Measurements from ENCODE around the gene ACAP2.
A peak's percentile ranks its signal among the peaks of the same experiment; 100 is the strongest.
"Not testable (repeated sequence)": the region's sequence is repeated elsewhere in the genome, so short reads cannot be mapped to it uniquely, and the experiment has no call there.

ACAP2 gene

DNA sequence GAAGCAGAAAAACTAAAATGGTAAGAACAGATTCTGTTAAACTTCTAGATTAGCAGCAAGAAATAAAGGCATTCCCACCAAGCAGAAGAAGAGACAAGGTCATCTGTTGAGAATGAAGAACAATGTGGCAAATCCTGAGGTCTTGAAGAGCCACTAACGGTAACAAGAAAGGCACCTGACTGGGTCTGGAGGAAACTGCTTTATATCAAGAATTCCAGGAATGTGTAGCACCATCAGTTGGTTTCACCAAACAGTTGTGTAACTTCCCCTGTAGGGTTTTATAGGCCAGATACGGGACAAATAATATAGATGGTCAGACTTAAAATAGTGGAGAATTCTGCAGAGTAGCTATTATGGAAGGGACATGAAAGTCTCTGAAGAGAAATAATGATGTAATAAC, 57.3 kb downstream of the ACAP2 start:
- DNase-seq (ENCODE audit: low read depth) = no peak

DNA sequence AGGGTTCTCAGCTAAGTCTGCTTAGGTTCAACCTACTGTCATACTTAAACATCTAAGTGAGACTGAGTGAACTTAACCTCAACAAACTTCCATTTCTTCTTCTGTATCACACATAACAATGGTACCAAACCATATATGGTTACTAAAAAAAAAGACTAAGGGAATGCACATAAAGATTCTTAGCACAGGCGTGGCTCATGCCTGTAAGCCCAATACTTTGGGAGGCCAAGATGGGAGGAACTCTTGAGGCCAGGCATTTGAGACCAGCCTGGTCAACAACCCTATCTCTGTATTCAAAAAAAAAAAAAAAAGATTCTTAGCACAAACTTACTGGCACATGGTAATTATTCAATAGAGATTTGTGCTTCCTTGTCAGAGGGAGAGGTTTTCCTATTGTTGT, 57.9 kb downstream of the ACAP2 start:
- DNase-seq (ENCODE audit: low read depth) = no peak

DNA sequence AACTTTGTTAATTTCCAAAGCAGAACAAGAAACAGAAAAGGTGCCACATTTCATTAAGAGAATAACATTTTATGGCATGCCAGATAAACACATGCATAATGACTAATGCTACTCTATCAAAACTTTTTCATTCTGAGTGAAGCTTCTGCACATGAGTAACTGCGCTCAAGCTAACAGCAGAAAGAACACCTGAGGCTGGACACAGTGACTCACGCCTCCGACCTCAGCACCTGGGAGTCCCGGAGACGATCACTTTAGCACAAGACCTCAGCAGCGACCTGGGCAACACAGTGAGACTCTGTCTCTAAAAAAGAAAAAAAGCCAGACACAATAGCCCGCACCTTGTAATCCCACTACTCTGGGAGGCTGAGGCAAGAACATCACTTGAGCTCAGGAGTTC, 70.6 kb downstream of the ACAP2 start:
- DNase-seq (ENCODE audit: low read depth) = no peak

DNA sequence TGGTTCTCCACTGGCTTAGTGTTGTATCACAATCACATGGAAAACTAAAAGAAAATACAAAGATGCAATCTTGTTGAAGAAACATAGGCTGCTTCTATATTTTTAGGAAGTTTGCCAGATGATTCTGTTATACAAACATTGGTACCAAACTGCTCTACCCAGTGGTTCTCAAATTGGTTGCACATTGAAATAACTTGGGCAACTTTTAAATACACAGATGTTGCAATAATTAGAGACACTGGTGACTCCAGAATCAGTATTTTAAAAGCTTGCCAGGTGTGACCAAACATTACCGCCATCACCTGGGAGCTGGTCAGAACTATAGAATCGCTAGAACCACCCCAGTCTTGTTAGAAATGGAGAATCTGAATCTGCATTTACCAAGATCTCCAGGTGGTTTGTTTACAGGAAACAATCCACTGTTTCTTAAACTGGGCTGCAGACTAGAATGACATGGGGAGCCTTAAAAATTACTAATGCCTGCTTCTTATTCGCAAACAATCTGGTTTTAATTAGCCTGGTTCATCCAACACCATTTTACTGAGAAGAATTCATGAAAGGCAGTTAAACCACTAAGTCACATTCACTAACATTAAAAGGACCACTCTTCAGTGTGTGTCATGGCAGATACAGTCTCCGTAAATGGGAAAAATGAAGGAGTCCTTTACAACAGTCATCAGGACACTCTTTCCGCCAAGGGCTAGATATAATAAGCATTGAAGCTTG, 76.5 kb downstream of the ACAP2 start:
- no peak for DNase-seq (ENCODE audit: low read depth)

DNA sequence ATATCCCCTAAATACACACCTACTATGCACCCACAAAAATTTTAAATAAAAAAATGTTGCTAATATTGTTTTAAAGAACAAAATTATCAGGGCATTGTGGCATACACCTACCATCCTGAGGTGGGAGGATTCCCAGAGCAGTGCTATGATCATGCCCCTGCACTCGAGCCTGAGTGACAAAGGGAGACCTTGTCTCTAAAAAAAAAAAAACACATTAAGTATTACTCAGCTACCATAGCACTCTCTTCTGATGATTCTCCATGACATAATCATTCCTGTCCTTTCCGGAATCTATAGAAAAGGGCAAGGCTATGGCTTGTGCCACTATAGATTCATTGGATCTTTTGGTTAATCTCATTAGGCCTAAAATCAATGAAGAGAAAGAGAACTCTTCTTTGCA, 77.4 kb downstream of the ACAP2 start:
- no peak for DNase-seq (ENCODE audit: low read depth)

DNA sequence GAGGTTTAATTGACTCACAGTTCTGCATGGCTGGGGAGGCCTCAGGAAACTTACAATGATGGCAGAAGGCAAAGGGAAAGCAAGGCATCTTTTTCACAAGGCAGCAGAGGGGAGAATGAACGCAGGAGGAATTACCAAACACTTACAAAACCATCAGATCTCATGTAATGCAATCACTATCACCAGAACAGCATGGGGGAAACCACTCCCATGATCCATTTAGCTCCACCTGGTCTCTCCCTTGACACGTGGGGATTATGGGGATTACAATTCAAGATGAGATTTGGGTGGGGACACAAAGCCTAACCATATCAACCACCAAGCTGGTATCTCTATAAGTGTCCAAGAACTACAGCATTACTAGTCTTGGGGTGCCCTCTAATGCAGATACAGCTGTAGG, 85.0 kb downstream of the ACAP2 start:
- DNase-seq (ENCODE audit: low read depth) = not testable (repeated sequence)

DNA sequence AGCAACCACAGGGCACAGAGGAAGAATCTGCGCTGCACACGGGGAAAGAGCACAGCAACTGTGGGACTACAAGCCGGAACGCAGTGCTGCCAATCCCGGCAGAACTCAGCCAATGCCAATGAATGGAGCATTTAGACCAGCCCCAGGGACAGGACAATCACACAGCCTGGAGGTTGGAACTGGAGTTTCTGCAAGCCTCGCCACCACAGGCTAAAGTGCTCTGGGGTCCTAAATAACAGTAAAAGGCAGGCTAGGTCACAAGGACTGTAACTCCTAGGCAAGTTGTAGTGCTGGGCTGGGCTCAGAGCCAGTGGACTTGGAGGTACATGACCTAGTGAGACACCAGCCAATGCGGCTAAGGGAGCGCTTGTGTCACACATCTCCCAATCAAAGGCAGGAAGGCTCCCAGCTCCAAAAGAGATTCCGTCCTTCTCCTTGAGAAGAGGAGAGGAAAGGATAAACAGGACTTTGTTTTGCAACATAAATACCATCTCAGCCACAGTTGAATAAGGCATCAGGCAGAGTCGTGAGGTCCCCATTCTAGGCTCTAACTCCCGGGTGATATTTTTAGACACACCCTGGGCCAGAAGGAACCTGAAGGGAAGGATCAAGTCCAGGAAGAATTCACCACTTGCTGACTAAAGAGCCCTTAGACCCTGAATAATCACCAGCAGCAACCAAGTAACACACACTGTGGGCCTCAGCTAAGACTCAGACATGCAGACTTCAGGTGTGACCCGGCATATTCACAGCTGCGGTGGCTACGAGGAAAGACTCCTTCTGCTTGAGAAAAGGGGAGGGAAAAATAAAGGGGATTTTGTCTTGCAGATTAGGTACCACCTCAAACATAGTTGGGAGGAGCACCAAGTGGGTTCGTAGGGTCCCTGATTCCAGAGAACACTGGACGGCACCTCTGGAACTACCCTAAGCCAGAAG, 86.4 kb downstream of the ACAP2 start:
- DNase-seq (ENCODE audit: low read depth) = no peak

DNA sequence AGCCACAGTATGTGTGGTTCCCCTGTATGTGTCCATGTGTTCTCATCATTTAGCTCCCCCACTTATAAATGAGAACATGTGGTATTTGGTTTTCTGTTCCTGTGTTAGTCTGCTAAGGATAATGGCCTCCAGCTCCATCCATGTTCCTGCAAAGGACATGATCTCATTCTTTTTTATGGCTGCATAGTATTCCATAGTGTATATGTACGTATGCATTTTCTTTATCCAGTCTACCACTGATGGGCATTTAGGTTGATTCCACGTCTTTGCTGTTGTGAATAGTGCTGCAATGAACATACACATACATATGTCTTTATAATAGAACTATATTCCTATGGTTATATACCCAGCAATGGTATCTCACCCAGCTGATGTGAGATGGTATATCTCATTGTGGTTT, 88.8 kb downstream of the ACAP2 start:
- not testable (repeated sequence) for DNase-seq (ENCODE audit: low read depth)

DNA sequence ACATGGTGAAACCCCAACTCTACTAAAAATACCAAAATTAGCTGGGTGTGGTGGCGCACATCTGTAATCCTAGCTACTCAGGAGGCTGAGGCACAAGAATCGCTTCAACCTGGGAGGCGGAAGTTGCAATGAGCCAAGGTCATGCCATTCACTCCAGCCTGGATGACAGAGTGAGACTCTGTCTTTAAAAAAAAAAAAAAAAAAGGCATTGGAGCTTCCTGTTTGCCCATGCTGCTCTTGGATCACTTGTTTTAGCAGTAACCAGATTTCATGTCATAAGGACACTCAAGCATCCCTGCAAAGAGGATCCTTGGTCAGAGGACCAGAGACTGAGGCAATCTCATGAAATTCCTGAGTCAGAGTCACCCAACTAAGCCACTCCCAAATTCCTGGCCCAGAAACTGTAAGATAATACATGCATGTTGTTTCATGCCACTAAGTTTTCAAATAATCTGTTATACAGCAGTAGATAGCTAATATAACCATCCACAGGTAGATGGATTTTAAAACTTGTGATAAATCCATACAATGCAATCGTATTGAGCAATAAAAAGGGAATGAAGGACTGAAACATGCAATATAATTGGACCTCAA, 89.8 kb downstream of the ACAP2 start:
- peak; percentile 87 for DNase-seq (ENCODE audit: low read depth)

DNA sequence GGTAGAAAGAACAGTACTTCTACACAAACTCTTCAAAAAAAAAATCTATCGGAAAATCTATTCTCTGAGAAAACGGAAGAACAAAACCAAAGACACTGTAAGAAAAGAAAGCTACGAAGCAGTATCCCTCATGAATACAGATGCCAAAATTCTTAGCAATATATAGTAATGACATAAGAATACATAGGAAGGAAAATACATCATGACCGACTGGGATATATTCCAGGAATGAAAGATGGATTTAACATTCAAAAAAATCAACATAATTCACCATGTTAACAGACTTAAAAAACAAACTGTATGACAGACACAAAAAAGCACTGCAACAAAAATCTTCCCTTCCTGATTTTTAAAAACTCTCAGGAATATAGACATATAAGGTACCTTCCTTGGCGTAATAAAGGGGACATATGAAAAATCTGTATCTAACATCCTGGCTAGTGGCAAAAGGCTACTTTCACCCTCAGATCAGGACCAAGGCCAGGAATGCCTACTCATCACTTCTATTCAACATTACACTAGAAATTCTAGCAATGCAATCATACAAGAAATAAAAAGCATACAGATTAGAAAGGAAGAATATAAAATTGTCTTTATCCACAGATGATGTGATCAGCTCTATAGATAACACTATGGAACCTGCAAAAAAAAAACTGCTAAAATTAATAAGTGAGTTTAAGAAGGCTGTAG, 94.2 kb downstream of the ACAP2 start:
- DNase-seq (ENCODE audit: low read depth) = no peak

DNA sequence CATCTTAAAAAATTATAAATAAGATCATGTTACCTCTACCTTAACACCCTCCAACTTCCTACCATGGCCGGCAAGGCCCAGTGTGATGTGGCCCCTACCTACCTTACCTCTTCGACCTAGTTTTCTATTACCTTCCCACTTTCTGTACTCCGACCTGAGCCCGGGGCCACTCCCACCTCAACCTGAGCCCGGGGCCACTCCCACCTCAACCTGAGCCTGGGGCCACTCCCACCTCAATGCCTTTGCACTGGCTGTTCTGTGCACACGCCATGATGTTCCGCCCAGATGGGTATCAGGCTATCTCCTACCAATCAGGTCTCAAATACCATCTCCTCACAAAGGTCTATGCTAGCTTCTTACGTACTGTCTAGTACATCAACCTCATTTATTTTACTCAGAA, 105.1 kb downstream of the ACAP2 start:
- DNase-seq (ENCODE audit: low read depth) = no peak

DNA sequence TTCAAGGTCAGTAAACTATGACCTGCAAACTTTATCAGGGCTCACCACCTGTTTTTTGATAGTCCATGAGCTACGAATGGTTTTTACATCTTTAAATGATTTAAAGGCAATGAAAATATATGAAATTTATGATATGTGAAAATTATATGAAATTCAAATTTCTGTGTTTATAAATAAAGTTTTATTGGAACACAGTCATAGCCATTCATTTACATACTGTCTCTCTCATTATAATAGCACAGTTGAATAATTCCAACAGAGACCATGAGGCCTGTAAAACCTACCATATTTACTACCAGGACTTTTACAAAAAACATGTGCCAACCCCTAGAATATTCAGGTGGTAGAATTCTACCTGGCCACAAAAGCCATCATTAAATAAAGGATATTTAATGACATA, 107.9 kb downstream of the ACAP2 start:
- no peak for DNase-seq (ENCODE audit: low read depth)

DNA sequence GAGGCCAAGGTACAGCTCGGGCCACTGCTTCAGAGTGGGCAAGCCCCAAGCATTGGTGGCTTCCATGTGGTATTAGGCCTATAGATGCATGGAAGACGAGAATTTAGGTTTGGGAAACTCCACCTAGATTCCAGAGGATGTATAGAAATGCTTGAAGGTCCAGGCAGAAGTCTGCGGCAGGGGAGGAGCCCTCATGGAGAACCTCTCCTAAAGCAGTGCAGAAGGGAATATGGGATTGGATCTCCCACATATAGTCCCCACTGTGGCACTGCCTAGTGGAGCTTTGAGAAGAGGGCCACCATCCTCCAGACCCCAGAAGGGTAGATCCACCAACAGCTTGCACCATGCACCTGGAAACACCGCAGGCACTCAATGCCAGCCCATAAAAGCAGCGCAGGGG, 123.8 kb downstream of the ACAP2 start:
- no peak for DNase-seq (ENCODE audit: low read depth)

DNA sequence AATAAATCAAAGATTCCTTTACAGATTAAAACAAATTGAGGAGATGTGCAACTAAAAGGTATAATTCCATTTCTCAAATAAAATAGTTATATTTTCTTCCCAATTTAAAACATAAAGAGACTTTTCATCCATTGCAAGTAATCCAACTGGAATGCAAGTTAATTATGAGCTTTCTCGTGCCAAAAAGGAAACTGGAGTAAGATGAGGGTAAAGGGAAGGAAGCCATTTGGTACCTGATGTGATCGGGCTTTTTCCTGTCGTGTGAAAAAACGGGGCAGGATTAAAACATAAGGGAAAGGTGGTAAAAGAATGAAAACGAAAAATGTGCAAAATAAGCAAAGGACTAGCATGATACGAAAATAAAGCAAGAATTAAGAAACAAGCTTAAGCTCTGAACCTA, 130.1 kb downstream of the ACAP2 start:
- DNase-seq (ENCODE audit: low read depth) = no peak

DNA sequence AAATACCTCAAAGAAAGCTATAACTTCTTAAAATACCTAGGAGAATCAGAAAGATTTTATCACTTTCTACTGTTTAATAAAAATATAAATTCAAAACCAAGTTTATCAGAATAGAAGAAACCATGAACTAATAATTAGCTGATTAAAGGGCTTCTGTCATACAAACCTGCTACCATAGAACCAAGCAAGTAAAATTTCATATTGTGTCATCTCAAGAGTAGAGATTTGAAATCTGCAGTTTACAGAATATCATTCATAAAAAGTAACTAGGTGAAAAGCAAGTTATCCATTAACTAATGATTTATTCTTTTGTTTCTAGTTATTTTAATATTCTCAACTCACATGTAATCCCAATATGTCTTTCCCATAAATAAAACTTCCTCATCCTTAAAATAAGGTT, 135.1 kb downstream of the ACAP2 start:
- DNase-seq (ENCODE audit: low read depth) = no peak

DNA sequence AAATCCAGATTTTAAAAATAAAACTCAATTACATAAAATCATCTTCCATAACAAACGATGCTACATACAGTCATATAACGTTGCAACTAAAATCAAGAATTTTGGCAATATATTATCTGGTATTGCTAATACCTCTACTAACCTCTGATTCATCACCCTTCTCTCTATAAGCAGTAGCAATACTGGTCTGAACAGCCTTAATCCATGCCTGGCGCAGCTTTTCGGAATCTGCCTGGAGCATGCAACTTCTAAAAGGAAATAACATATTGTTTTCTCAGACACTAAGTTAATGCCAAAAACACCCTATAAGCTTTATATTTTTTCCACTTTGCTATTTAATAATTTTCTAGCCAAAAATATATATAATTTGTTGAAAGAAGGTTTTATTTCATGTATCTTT, 136.5 kb downstream of the ACAP2 start:
- no peak for DNase-seq (ENCODE audit: low read depth)

DNA sequence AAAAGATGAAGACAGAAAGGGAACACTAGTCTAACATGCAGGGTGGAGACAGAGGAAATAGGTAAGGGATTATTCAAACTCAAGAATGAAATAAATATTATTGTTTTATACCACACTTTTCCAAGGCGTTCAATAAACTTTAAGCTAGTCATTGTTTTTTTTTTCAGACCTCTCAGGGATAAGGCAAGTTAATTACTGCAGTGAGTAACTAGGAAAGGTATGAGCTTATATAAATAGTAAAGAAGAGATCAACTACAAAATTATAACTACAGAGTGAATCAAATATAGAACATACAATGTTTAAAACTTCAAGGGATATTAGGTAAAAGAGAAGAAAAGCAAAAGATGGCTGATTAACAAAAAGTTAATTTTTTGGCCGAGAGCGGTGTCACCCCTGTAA, 140.4 kb downstream of the ACAP2 start:
- DNase-seq (ENCODE audit: low read depth) = no peak

DNA sequence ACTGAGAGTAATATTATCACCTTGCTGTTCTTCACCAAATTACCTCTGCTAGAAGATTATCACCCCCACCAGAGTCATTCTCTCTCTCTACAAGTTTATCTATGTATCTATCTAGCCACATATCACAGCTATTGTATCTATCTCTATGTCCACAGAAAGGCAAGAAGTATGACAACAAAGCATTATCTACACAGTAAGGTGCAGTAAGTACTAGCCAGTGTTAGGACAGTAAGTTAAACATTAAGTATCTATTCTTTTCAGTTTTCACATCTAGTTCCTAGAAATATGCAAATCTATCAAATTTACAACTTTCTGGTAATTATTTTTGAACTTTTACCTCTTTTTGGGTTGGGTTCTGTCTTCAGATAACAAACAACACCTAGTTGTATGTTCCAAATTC, 145.4 kb downstream of the ACAP2 start:
- no peak for DNase-seq (ENCODE audit: low read depth)

DNA sequence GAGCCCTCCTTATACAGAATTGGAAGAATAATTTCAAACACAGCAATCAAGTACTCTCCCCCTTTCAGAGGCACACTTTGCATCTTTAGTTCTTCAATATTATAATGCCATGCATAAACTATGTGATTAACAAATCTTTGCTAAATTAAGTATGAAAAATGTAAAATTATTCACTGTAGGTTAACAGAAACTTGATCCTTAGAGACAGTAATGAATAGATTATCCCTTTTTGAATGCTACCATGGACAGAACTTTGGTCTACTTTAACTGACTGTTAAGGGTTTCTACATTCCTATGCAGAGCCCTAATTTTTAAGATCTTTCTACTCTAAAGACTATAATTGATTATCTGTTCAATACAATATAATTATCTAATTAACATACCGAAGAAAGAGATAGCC, 146.2 kb downstream of the ACAP2 start:
- DNase-seq (ENCODE audit: low read depth) = no peak

DNA sequence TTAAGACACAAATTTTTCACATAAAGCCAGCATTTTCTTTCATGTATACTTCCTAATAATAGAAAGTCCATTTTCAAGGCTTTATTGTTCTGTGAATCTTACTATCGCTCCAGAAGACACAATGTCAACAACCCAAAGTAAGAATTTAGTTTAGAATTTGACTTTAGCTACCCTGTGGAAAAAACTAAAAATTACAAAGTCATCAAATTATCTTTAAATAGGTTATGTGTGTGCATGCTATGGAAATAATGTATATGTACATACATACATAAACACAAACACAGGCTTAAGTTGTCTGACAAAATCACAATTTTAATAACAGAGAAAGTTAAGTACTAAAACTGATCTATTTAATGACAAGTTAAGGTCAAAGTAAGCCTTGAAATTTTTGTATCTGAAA, 151.7 kb downstream of the ACAP2 start:
- no peak for DNase-seq (ENCODE audit: low read depth)

DNA sequence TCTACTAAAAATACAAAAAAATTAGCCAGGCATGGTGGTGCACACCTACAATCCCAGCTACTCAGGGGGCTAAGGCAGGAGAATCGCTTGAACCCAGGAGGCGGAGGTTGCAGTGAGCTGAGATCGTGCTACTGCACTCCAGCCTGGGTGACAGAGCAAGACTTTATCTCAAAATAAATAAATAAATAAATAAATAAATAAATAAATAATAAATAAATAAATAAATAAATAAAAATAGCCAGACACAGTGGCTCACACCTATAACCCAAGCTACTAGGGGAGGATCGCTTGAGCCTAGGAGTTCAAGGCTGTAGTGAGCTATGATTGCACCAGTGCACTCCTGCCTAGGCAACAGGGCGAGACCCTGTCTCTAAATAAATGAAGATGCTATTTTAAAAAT, 152.2 kb downstream of the ACAP2 start:
- not testable (repeated sequence) for DNase-seq (ENCODE audit: low read depth)

DNA sequence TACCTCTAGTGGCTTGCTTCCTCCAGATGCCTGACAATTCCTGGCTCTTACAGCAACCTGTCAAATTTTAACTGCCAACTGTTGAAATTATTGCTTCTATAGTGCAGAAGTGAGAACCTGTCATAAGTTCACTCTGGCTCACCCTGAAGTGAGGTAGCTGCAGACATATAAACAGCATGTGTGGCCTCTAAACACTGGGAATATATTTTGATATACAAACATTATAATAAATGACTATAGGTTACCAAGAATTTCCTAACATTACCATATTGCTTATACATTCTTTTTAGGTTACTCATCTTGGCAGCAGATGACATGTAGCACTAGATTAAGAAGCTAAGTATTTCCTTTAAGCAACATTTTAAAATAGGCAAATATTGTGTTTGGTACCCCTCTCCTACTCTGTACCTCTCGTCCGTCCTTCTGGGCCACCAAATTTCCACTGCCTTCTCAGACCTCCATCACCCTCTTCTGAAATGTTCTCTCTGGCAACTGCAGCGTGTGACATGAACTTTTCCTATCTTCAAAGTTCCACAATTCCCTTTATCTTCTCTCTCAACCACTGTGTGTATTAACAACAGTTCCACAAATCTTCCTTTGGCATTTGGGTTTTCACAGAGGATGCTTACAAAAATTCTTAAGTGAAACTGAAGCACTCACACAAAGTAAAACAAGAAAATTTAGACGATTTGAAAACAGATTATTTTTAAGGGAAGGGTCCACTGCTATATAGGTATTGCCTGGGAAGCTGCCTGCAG, 156.5 kb downstream of the ACAP2 start:
- no peak for DNase-seq (ENCODE audit: low read depth)

All from GM04504 (cell line).